CD4-positive, alpha-beta memory T cell (primary cell): ENCODE measurements around the gene ATP5F1D. TPM values are rescaled to one million over a fixed set of nuclear protein-coding genes. Genes with fewer than 3 reads are reported as not detected.

Experiments used
- CTCF ChIA-PET: fragments of 350-600 bp; sonication (Branson Sonifier 250); formaldehyde crosslinking; loops from one replicate; lab custom pipeline; 2021; ENCODE audit warnings: inconsistent platforms; ENCODE audit not compliant: partially characterized antibody; lab: Charles Lee
- POLR2A ChIA-PET: fragments of 350-600 bp; sonication (Branson Sonifier 250); formaldehyde crosslinking; loops from one replicate; lab custom pipeline; 2021; ENCODE audit not compliant: partially characterized antibody; lab: Charles Lee
- DNase-seq, 5 donors: peaks; one replicate each; pipeline versions ENCODE4 v3.0.0 to v3.0.0-alpha.2; 2020 to 2022; ENCODE audit warnings: mixed read lengths in 1 of 5
- H3K27ac ChIP-seq: one replicate; pipeline ENCODE4 v1.7.0; 2013; ENCODE audit warnings: low read depth, low read length
- H3K27me3 ChIP-seq: 2 replicates; pipeline ENCODE4 v1.7.0; 2013; ENCODE audit warnings: mild to moderate bottlenecking, low read length, moderate library complexity; ENCODE audit not compliant: insufficient read depth
- H3K36me3 ChIP-seq: 2 replicates; pipeline ENCODE4 v1.7.0; 2013; ENCODE audit warnings: mild to moderate bottlenecking, low read length, moderate library complexity; ENCODE audit not compliant: insufficient read depth
- H3K4me1 ChIP-seq: 2 replicates; pipeline ENCODE4 v1.7.0; 2013; ENCODE audit warnings: mild to moderate bottlenecking, low read length, moderate library complexity; ENCODE audit not compliant: insufficient read depth
- H3K4me3 ChIP-seq, 2 donors: one replicate each; pipeline ENCODE4 v1.7.0; 2013; ENCODE audit warnings: low read length in 2 of 2, mild to moderate bottlenecking in 1 of 2
- H3K9me3 ChIP-seq, 2 donors: one replicate each; pipeline ENCODE4 v1.7.0; 2013; ENCODE audit warnings: low read length in 2 of 2, control low read depth in 1 of 2; ENCODE audit not compliant: control insufficient read depth in 1 of 2
- H3K27ac Mint-ChIP-seq, 7 donors: one replicate each; pipeline ENCODE4 v1.8.0; 2020 to 2021; ENCODE audit warnings: mixed read lengths in 7 of 7, mild to moderate bottlenecking in 6 of 7, inconsistent platforms in 3 of 7, moderate library complexity in 3 of 7
- H3K27me3 Mint-ChIP-seq, 2 donors: one replicate each; pipeline ENCODE4 v1.8.0; 2020 to 2021; ENCODE audit warnings: mixed read lengths in 2 of 2
- H3K36me3 Mint-ChIP-seq, 2 donors: one replicate each; pipeline ENCODE4 v1.8.0; 2020 to 2021; ENCODE audit warnings: mixed read lengths in 2 of 2, inconsistent platforms in 1 of 2, mild to moderate bottlenecking in 1 of 2
- H3K4me1 Mint-ChIP-seq, 4 donors: one replicate each; pipeline ENCODE4 v1.8.0; 2020 to 2021; ENCODE audit warnings: mixed read lengths in 4 of 4, mild to moderate bottlenecking in 1 of 4
- H3K4me3 Mint-ChIP-seq, 8 donors: one replicate each; pipeline ENCODE4 v1.8.0; 2020 to 2021; ENCODE audit warnings: mixed read lengths in 8 of 8, mild to moderate bottlenecking in 7 of 8, moderate library complexity in 6 of 8, inconsistent platforms in 3 of 8
- H3K9me3 Mint-ChIP-seq, 8 donors: one replicate each; pipeline ENCODE4 v1.8.0; 2020 to 2021; ENCODE audit warnings: mixed read lengths in 8 of 8, mild to moderate bottlenecking in 5 of 8, inconsistent platforms in 3 of 8, moderate library complexity in 1 of 8
- intact Hi-C: fragments of 100-400 bp; cut with micrococcal nuclease; formaldehyde crosslinking; loops from one replicate; pipeline ENCODE4 v1.15.1; 2023
- polyA plus RNA-seq, 2 donors: library from polyadenylated mRNA; unstranded; fragments of 300-500 nt; fragmentation: Illumina TruSeq; gene quantifications; one replicate each; pipeline ENCODE4 v1.2.3, GENCODE V29; 2021
- total RNA-seq, 2 experiments: library from RNA; stranded (reverse); gene quantifications; one replicate each; pipeline ENCODE4 v1.2.3, GENCODE V29; 2021

ATP5F1D gene
- total and polyA plus RNA-seq, 4 experiments from 2014 or later = 105 to 243 (median 120) TPM

DNA sequence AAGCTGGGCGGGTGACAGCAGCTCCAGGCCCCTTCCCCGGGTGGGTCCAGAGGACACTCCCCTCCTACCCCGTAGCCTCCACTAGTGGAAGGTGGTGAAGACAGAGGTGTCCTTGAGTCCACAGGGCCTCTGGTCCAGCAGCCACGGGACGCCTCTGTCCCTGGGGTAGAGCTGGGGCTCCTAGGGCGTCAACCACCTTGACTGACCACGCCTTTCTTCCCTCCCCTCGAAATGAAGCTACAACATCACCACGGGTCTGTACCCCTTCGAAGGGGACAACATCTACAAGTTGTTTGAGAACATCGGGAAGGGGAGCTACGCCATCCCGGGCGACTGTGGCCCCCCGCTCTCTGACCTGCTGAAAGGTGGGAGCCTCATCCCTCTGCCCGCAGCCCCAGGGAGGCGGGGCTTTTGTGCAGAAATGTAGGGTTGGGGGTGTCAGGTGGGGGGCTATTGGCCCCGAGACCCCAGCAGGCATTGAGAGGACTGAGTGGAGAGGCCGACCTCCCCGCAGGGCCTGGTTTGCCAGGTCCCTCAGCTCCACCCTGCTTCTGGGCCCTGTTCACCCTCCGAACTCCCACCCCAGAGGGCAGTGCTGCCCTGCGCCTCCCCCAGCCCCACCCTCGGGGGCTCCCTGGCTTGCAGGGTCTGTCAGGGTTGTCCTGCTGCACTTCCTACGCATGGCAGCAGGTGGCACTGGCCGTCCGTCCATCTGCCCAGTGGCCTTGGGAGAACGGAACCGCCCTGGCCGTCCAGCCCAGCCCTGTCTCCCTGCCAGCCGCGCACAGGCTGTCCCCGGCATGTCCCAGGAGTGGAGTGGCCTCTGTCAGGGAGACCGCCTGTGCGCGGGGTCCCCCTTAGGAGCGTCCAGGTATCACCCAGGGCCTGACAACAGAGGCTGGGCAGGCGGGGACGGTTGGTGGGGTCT, 20.3 kb upstream of the ATP5F1D start:
- CTCF ChIA-PET = no interaction called here
- Histone ChIP-seq H3K27ac (no peak overlapping the region), H3K27me3 (no peaks in the 10 kb centered on the region), H3K36me3 (peaks cover 15% of the 10 kb centered on the region), H3K4me3 (no peak overlapping the region), H3K4me1 (no peaks in the 10 kb centered on the region), H3K9me3 (no peaks in the 10 kb centered on the region)
- POLR2A ChIA-PET = no interaction called here
- no peaks in the 10 kb centered on the region for H3K9me3 Mint-ChIP-seq
- no peak overlapping the region for H3K4me3 Mint-ChIP-seq
- no peak for DNase-seq
- H3K27me3 Mint-ChIP-seq = no peaks in the 10 kb centered on the region
- intact Hi-C loops = no loop called here
- H3K36me3 Mint-ChIP-seq = peaks cover 0 to 11% of the 10 kb centered on the region in 2 donors
- H3K27ac Mint-ChIP-seq = no peak overlapping the region
- peaks cover under 1 to 9% (median 2%) of the 10 kb centered on the region in 4 donors for H3K4me1 Mint-ChIP-seq

GRCh38 chr19:1221904-1222255, 19.7 kb upstream of the ATP5F1D start:
- intact Hi-C loops = no loop called here
- no peaks in the 10 kb centered on the region for H3K27me3 Mint-ChIP-seq
- no peak overlapping the region for H3K27ac ChIP-seq
- DNase-seq = no peak
- CTCF ChIA-PET = no interaction called here
- H3K4me3 Mint-ChIP-seq = no peak overlapping the region
- H3K9me3 Mint-ChIP-seq = no peaks in the 10 kb centered on the region
- peaks cover 0 to 4% (median 1%) of the 10 kb centered on the region in 4 donors for H3K4me1 Mint-ChIP-seq
- POLR2A ChIA-PET = interaction anchor here (0.8 kb wide), 1 partner anchor 193 kb away, joined by 3 read pairs; no protein-coding TSS in a partner anchor
- H3K9me3 ChIP-seq = no peaks in the 10 kb centered on the region
- H3K36me3 ChIP-seq = peaks cover 15% of the 10 kb centered on the region
- H3K4me3 ChIP-seq = no peak overlapping the region
- peaks cover 0 to 11% of the 10 kb centered on the region in 2 donors for H3K36me3 Mint-ChIP-seq
- H3K27ac Mint-ChIP-seq = no peak overlapping the region
- H3K27me3 ChIP-seq = no peaks in the 10 kb centered on the region
- no peaks in the 10 kb centered on the region for H3K4me1 ChIP-seq

- ChIA-PET POLR2A (interaction anchor here (0.8 to 1.7 kb wide), 2 partner anchors 16 to 194 kb away, joined by 3 to 4 read pairs; no protein-coding TSS in a partner anchor), CTCF (no interaction called here)
- intact Hi-C loops = no loop called here
- Mint-ChIP-seq H3K27me3 (no peaks in the 10 kb centered on the region), H3K4me3 (no peak overlapping the region), H3K27ac (no peak overlapping the region), H3K9me3 (no peaks in the 10 kb centered on the region), H3K36me3 (peaks cover 0 to 11% of the 10 kb centered on the region in 2 donors), H3K4me1 (no peaks in the 10 kb centered on the region)
- Histone ChIP-seq H3K27ac (no peak overlapping the region), H3K4me3 (no peak overlapping the region), H3K27me3 (no peaks in the 10 kb centered on the region), H3K36me3 (peaks cover 15% of the 10 kb centered on the region), H3K4me1 (no peaks in the 10 kb centered on the region), H3K9me3 (no peaks in the 10 kb centered on the region)
- no peak for DNase-seq
Observed at GRCh38 chr19:1222394-1222793, 19.2 kb upstream of the ATP5F1D start.

DNA sequence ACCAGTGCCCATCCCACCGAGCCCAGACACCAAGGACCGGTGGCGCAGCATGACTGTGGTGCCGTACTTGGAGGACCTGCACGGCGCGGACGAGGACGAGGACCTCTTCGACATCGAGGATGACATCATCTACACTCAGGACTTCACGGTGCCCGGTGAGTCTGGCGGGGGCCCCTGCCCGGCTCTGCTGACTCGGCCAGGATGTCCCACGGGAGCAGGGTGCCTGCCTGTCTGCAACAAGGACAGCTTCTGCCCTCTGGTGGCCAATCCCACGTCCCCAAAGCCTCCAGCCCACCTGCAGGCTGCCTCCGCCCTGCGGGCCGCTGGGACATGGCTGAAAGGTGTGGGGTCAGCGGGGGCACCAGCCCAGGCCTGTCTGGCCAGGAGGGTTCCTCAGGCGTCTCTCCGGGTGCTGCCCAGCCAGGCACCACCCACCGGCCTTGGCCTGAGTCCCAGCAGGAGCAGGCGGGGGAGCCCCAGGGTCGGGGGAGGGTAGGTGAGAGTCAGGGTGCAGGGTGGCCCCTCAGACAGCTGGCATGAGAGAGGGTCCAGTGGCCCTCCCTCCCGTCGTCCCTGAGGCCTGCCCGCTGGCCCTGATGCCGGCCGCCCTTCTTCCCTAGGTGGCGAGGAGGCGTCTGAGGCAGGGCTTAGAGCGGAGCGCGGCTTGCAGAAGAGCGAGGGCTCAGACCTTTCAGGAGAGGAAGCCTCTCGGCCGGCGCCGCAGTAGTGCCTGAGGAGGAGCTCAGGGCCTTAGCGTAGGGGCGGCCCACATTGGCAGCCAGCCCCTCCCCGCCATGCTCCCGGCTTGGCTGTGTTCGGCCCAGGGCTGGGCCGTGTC, 18.3 kb upstream of the ATP5F1D start:
- intact Hi-C loops = no loop called here
- Histone ChIP-seq H3K36me3 (peaks cover 15% of the 10 kb centered on the region), H3K27ac (no peak overlapping the region), H3K4me1 (no peaks in the 10 kb centered on the region), H3K4me3 (no peak overlapping the region), H3K27me3 (no peaks in the 10 kb centered on the region), H3K9me3 (no peaks in the 10 kb centered on the region)
- H3K36me3 Mint-ChIP-seq = peaks cover 0 to 8% of the 10 kb centered on the region in 2 donors
- no peak overlapping the region for H3K4me3 Mint-ChIP-seq
- no peak for DNase-seq
- H3K27me3 Mint-ChIP-seq = no peaks in the 10 kb centered on the region
- H3K9me3 Mint-ChIP-seq = no peaks in the 10 kb centered on the region
- POLR2A ChIA-PET = interaction anchor here (0.8 to 1.7 kb wide), 2 partner anchors 16 to 195 kb away, joined by 3 to 4 read pairs; no protein-coding TSS in a partner anchor
- CTCF ChIA-PET = no interaction called here
- H3K4me1 Mint-ChIP-seq = no peaks in the 10 kb centered on the region
- no peak overlapping the region for H3K27ac Mint-ChIP-seq

DNA sequence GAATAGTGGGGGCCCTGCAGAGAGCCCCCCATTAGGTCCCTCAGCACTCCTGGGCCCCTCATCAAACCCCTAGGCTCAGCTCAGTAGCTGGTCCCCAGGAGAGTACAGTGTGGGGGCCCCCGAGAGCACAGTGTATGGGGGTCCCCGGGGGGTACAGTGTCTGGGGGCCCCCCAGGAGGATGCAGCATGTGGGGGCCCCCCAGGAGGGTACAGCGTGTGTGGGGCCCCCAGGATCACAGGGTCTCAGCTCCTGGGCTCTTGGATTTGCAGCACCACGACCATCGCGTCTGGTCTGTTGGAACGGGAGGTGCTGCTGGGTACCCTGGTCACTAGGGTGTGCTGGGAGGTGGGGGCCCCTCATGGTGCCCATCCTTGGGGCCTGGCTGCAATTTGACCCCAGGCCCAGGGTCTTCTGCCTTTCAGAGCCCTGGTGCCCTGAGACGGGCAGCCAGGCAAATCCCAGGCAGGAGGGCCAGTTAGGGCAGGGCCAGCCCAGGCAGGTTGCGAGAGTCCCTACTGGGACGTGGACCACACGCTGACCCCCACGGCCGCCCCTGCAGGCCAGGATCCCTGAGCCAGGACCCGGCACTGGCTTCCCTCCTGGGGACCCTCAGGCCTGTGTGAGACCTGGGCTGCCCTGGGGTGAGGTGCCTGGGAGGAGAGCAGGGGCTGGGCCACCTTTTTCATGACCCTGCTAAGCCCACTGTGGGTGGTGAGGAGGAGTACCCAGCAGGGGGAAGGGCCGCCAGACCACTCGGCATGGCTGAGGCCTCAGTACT, 17.3 kb upstream of the ATP5F1D start:
- no peak for DNase-seq
- H3K9me3 ChIP-seq = no peaks in the 10 kb centered on the region
- no peak overlapping the region for H3K4me3 Mint-ChIP-seq
- ChIA-PET POLR2A (interaction anchor here (1.7 kb wide), 1 partner anchor 17 kb away, joined by 4 read pairs; no protein-coding TSS in a partner anchor), CTCF (no interaction called here)
- H3K4me1 Mint-ChIP-seq = no peaks in the 10 kb centered on the region
- peaks cover 0 to 8% of the 10 kb centered on the region in 2 donors for H3K36me3 Mint-ChIP-seq
- H3K4me1 ChIP-seq = no peaks in the 10 kb centered on the region
- H3K36me3 ChIP-seq = peaks cover 15% of the 10 kb centered on the region
- H3K27me3 ChIP-seq = no peaks in the 10 kb centered on the region
- H3K9me3 Mint-ChIP-seq = no peaks in the 10 kb centered on the region
- no peak overlapping the region for H3K4me3 ChIP-seq
- H3K27ac ChIP-seq = no peak overlapping the region
- intact Hi-C loops = no loop called here
- H3K27ac Mint-ChIP-seq = no peak overlapping the region
- H3K27me3 Mint-ChIP-seq = no peaks in the 10 kb centered on the region

GRCh38 chr19:1224847-1225246, 16.7 kb upstream of the ATP5F1D start:
- ChIA-PET CTCF (no interaction called here), POLR2A (interaction anchor here (1.4 kb wide), 1 partner anchor 44 kb away, joined by 6 read pairs; the partner anchor contains the start of gene CIRBP)
- Mint-ChIP-seq H3K27ac (no peak overlapping the region), H3K27me3 (no peaks in the 10 kb centered on the region), H3K9me3 (no peaks in the 10 kb centered on the region), H3K36me3 (peaks cover 0 to 8% of the 10 kb centered on the region in 2 donors), H3K4me1 (no peaks in the 10 kb centered on the region), H3K4me3 (no peak overlapping the region)
- Histone ChIP-seq H3K9me3 (no peaks in the 10 kb centered on the region), H3K4me1 (no peaks in the 10 kb centered on the region), H3K36me3 (peaks cover 15% of the 10 kb centered on the region), H3K27ac (no peak overlapping the region), H3K27me3 (no peaks in the 10 kb centered on the region), H3K4me3 (no peak overlapping the region)
- intact Hi-C loops = no loop called here
- DNase-seq = no peak
